Kidney (tissue), 14 donors: ENCODE measurements around the gene ELK4. TPM values are rescaled to one million over a fixed set of nuclear protein-coding genes. Genes with fewer than 3 reads are reported as not detected.

Source experiments
- DNase-seq, 5 donors: peaks; one replicate each; pipeline ENCODE4 v3.0.0-alpha.2; 2013 to 2020
- FAIRE-seq: peaks from 2 replicates; lab custom pipeline; 2012; peaks lifted over from hg19 to GRCh38; lab: Jason Lieb, UNC
- H3K27ac ChIP-seq, 2 donors: one replicate each; pipeline ENCODE4 v1.7.0; 2013; ENCODE audit warnings: low read depth in 2 of 2, low read length in 2 of 2, inconsistent platforms in 1 of 2
- H3K27me3 ChIP-seq: one replicate; pipeline ENCODE4 v1.7.1; 2013; ENCODE audit warnings: low read length, inconsistent platforms; ENCODE audit not compliant: control insufficient read depth, insufficient read depth
- H3K36me3 ChIP-seq, 3 donors: one replicate each; pipeline versions ENCODE4 v1.7.0 to v1.7.1; 2013; ENCODE audit warnings: low read length in 3 of 3, control low read depth in 1 of 3, inconsistent platforms in 1 of 3; ENCODE audit not compliant: insufficient read depth in 3 of 3, control insufficient read depth in 2 of 3
- H3K4me1 ChIP-seq, 3 donors: one replicate each; pipeline versions ENCODE4 v1.7.0 to v1.7.1; 2013; ENCODE audit warnings: low read length in 3 of 3, inconsistent platforms in 1 of 3, low read depth in 1 of 3; ENCODE audit not compliant: control insufficient read depth in 2 of 3, insufficient read depth in 2 of 3
- H3K4me3 ChIP-seq, 3 donors: one replicate each; pipeline versions ENCODE4 v1.7.0 to v1.8.1; 2013; ENCODE audit warnings: low read length in 3 of 3, control low read depth in 1 of 3, inconsistent platforms in 1 of 3
- H3K9ac ChIP-seq, 3 donors: one replicate each; pipeline versions ENCODE4 v1.7.0 to v1.7.1; 2013; ENCODE audit warnings: low read length in 3 of 3, control low read depth in 1 of 3, inconsistent platforms in 1 of 3
- H3K9me3 ChIP-seq, 3 donors: one replicate each; pipeline versions ENCODE4 v1.7.0 to v1.7.1; 2013; ENCODE audit warnings: low read length in 3 of 3, control low read depth in 1 of 3, inconsistent platforms in 1 of 3; ENCODE audit not compliant: control insufficient read depth in 2 of 3, insufficient read depth in 1 of 3
- CTCF ChIP-seq: IDR thresholded peaks from 3 replicates; pipeline ENCODE4 v1.5.1; 2012; ENCODE audit warnings: mild to moderate bottlenecking, moderate library complexity, borderline replicate concordance; ENCODE audit not compliant: insufficient read depth; ENCODE audit errors: extremely low read depth
- intact Hi-C: fragments of 100-400 bp; cut with DNase I; formaldehyde crosslinking; loops from one replicate; pipeline ENCODE4 v1.11.1; 2022
- polyA plus RNA-seq: library from polyadenylated mRNA; stranded (reverse); fragments of 350-450 nt; fragmentation: Illumina TruSeq; extraction: RNeasy Lipid Tissue Mini Kit (QIAGEN cat#74804); gene quantifications from one replicate; pipeline ENCODE4 v1.2.3, GENCODE V29; 2014; ENCODE audit warnings: low read depth, low replicate concordance; ENCODE audit not compliant: insufficient read depth
- total RNA-seq: library from RNA; stranded (reverse); fragmentation: NEBNext Ultra II Directional; extraction: Animal tissue kit (Norgen Biotek cat#: 25700); gene quantifications from one replicate; pipeline ENCODE4 v1.2.1, GENCODE V29; 2021
- donor health status: control.
- donor health status: control.
- donor health status: control.
- donor health status: control.
- donor health status: control.
- donor health status: DM: yes; HTN: yes; CAD: no.
- donor health status: Normal renal cell carcinoma (clear cell type).

ELK4 gene
- total and polyA plus RNA-seq, 2 donors from 2014 or later = 4.2 to 87.3 TPM

- H3K27ac ChIP-seq = peak overlapping the region; percentile 67 to 69
- FAIRE-seq (no peak), DNase-seq (peak in 4 of 5 donors; percentile 46 to 72 (median 54))
- TF ChIP-seq CTCF = no peak
- peaks cover 3% of the 10 kb centered on the region for H3K27me3 ChIP-seq
- intact Hi-C loops = no loop called here
- H3K9ac ChIP-seq = peak overlapping the region in 1 of 3 donors; percentile 63
- no peaks in the 10 kb centered on the region for H3K9me3 ChIP-seq
- peaks cover 0 to 5% (median 0%) of the 10 kb centered on the region in 3 donors for H3K4me1 ChIP-seq
- H3K4me3 ChIP-seq = peak overlapping the region; percentile 26 to 53 (median 38)
- no peaks in the 10 kb centered on the region for H3K36me3 ChIP-seq
Measured at GRCh38 chr1:205568469-205569361, 63.1 kb downstream of the ELK4 start.

GRCh38 chr1:205568135-205568468 lies 63.7 kb downstream of the ELK4 start:
- H3K9ac ChIP-seq = peak overlapping the region in 1 of 3 donors; percentile 63
- DNase-seq (peak in 1 of 5 donors; percentile 5), FAIRE-seq (no peak)
- no peak for TF ChIP-seq CTCF
- H3K4me3 ChIP-seq = peak overlapping the region in 1 of 3 donors; percentile 53
- H3K27ac ChIP-seq = peak overlapping the region in 1 of 2 donors; percentile 60
- intact Hi-C loops = no loop called here
- peaks cover 0 to 5% (median 0%) of the 10 kb centered on the region in 3 donors for H3K4me1 ChIP-seq
- H3K36me3 ChIP-seq = no peaks in the 10 kb centered on the region
- H3K9me3 ChIP-seq = no peaks in the 10 kb centered on the region
- H3K27me3 ChIP-seq = peaks cover 3% of the 10 kb centered on the region

- H3K27me3 ChIP-seq = peaks cover 3% of the 10 kb centered on the region
- DNase-seq (no peak), FAIRE-seq (no peak)
- intact Hi-C loops = no loop called here
- H3K9me3 ChIP-seq = no peaks in the 10 kb centered on the region
- H3K27ac ChIP-seq = peak overlapping the region in 1 of 2 donors; percentile 41
- peak overlapping the region in 1 of 3 donors; percentile 53 for H3K4me3 ChIP-seq
- no peaks in the 10 kb centered on the region for H3K36me3 ChIP-seq
- peaks cover 0 to 5% (median 0%) of the 10 kb centered on the region in 3 donors for H3K4me1 ChIP-seq
- TF ChIP-seq CTCF = no peak
- H3K9ac ChIP-seq = no peak overlapping the region
Measured at GRCh38 chr1:205567716-205568115, 64.1 kb downstream of the ELK4 start.
